Endothelial cell of umbilical vein (primary cell): ENCODE data around the gene RFK. TPM values are rescaled to one million over a fixed set of nuclear protein-coding genes. Genes with fewer than 3 reads are reported as not detected.

Experiments
- BruUV-seq: library from RNA; stranded (reverse); fragments of 400-500 nt; replicated peaks from 2 replicates; lab custom pipeline; 2021; lab: Mats Ljungman, UMichigan
- CTCF ChIA-PET: fragments of 300-600, 350-600 bp; sonication (Branson Sonifier 250); formaldehyde crosslinking; loops from one replicate; lab custom pipeline; 2021; ENCODE audit warnings: antibody characterized with exemption, inconsistent platforms; lab: Charles Lee
- POLR2A ChIA-PET: fragments of 300-600, 350-600 bp; sonication (Branson Sonifier 250); formaldehyde crosslinking; loops from one replicate; lab custom pipeline; 2021; ENCODE audit warnings: antibody characterized with exemption, inconsistent platforms; lab: Charles Lee
- DNase-seq: peaks from one replicate; pipeline ENCODE4 v3.0.0-alpha.2; 2011; ENCODE audit warnings: low read depth, low spot score
- FAIRE-seq: peaks from 2 replicates; lab custom pipeline; 2011; peaks lifted over from hg19 to GRCh38; lab: Jason Lieb, UNC
- H2AFZ ChIP-seq: 2 replicates; pipeline ENCODE4 v1.6.0; 2012; ENCODE audit warnings: low read depth, low read length, control low read depth, inconsistent platforms
- H3K27ac ChIP-seq: 2 replicates; pipeline ENCODE4 v1.5.1; 2011; ENCODE audit warnings: low read depth, mild to moderate bottlenecking, control low read depth, low read length, moderate library complexity; ENCODE audit not compliant: insufficient read depth
- H3K27me3 ChIP-seq, 2 experiments: 2 replicates each; pipeline versions ENCODE4 v1.6.0 to v1.6.1; 2011; ENCODE audit warnings: low read length in 2 of 2, mixed read lengths in 1 of 2; ENCODE audit not compliant: control insufficient read depth in 2 of 2, insufficient read depth in 2 of 2
- H3K36me3 ChIP-seq, 2 experiments: 2 replicates in 1 of 2; 3 replicates in 1 of 2; pipeline ENCODE4 v1.5.1; 2011; ENCODE audit warnings: low read length in 2 of 2, mild to moderate bottlenecking in 1 of 2, moderate library complexity in 1 of 2; ENCODE audit not compliant: control insufficient read depth in 2 of 2, insufficient read depth in 2 of 2; ENCODE audit errors: extremely low read depth in 1 of 2
- H3K4me1 ChIP-seq: 3 replicates; pipeline ENCODE4 v1.5.1; 2011; ENCODE audit warnings: mild to moderate bottlenecking, low read length; ENCODE audit not compliant: control insufficient read depth, insufficient read depth; ENCODE audit errors: extremely low read depth
- H3K4me2 ChIP-seq: 2 replicates; pipeline ENCODE4 v1.6.1; 2011; ENCODE audit warnings: low read length, control low read depth, mixed read lengths; ENCODE audit not compliant: insufficient read depth
- H3K4me3 ChIP-seq, 3 experiments: fragments of 200-600 bp in 1 of 3; sonication (generic), shearing (Covaris generic) in 1 of 3; replicated peaks in 1 of 3; 2 replicates each; pipeline ENCODE4 v1.5.1; 2011 to 2016; ENCODE audit warnings: control low read depth in 3 of 3, low read length in 3 of 3, mild to moderate bottlenecking in 2 of 3, inconsistent platforms in 1 of 3, low read depth in 1 of 3, moderate library complexity in 1 of 3; ENCODE audit not compliant: insufficient read depth in 1 of 3
- H3K79me2 ChIP-seq: 2 replicates; pipeline ENCODE4 v1.6.0; 2012; ENCODE audit warnings: low read length, inconsistent platforms; ENCODE audit not compliant: control insufficient read depth, insufficient read depth
- H3K9ac ChIP-seq: replicated peaks from 2 replicates; pipeline ENCODE3; 2011; ENCODE audit warnings: low read length, control low read depth; ENCODE audit not compliant: insufficient read depth; ENCODE audit errors: extremely low read depth
- H3K9me1 ChIP-seq: replicated peaks from 3 replicates; pipeline ENCODE4 v1.6.0; 2011; ENCODE audit warnings: mild to moderate bottlenecking, low read length; ENCODE audit not compliant: control insufficient read depth, insufficient read depth; ENCODE audit errors: extremely low read depth
- H3K9me3 ChIP-seq: replicated peaks from 2 replicates; pipeline ENCODE4 v1.5.1; 2012; ENCODE audit warnings: low read length, inconsistent platforms; ENCODE audit not compliant: control insufficient read depth, insufficient read depth
- H4K20me1 ChIP-seq: replicated peaks from 2 replicates; pipeline ENCODE3; 2011; ENCODE audit warnings: mild to moderate bottlenecking, low read length; ENCODE audit not compliant: control insufficient read depth, insufficient read depth; ENCODE audit errors: extremely low read depth
- CTCF ChIP-seq, 2 donors: IDR thresholded peaks; 1 replicate in 1 of 2; 2 replicates in 1 of 2; pipeline ENCODE4 v1.5.1; 2011; ENCODE audit warnings: low read length in 2 of 2, mild to moderate bottlenecking in 2 of 2, moderate library complexity in 2 of 2, control low read depth in 1 of 2, inconsistent platforms in 1 of 2, low read depth in 1 of 2; ENCODE audit not compliant: insufficient read depth in 1 of 2; ENCODE audit errors: extremely low read depth in 1 of 2
- EZH2 ChIP-seq: IDR thresholded peaks from 2 replicates; pipeline ENCODE4 v1.6.1; 2012; ENCODE audit warnings: borderline replicate concordance, low read depth, mild to moderate bottlenecking, moderate library complexity, low read length, inconsistent platforms; ENCODE audit not compliant: severe bottlenecking
- FOS ChIP-seq: IDR thresholded peaks from 2 replicates; pipeline ENCODE4 v1.6.1; 2011; ENCODE audit warnings: mild to moderate bottlenecking, low read length, moderate library complexity, borderline replicate concordance; ENCODE audit not compliant: insufficient read depth
- GATA2 ChIP-seq: IDR thresholded peaks from 2 replicates; pipeline ENCODE4 v1.7.0; 2011; ENCODE audit warnings: low read depth, mild to moderate bottlenecking, moderate library complexity, mixed read lengths, low read length; ENCODE audit not compliant: insufficient read length, insufficient read depth
- JUN ChIP-seq: IDR thresholded peaks from 2 replicates; pipeline ENCODE4 v1.6.1; 2011; ENCODE audit warnings: borderline replicate concordance, low read depth; ENCODE audit not compliant: insufficient read length, insufficient read depth
- MAX ChIP-seq: IDR thresholded peaks from 2 replicates; pipeline ENCODE4 v1.6.1; 2011; ENCODE audit not compliant: insufficient read depth, insufficient read length
- MYC ChIP-seq: IDR thresholded peaks from one replicate; pipeline ENCODE4 v1.6.1; 2011; ENCODE audit warnings: mild to moderate bottlenecking, low read depth, low read length
- POLR2A ChIP-seq: IDR thresholded peaks from 2 replicates; pipeline ENCODE4 v1.6.1; 2012; ENCODE audit warnings: low read depth, mild to moderate bottlenecking, control low read depth, low read length
- POLR2AphosphoS5 ChIP-seq: IDR thresholded peaks from 2 replicates; pipeline ENCODE4 v1.6.1; 2012; ENCODE audit warnings: low read depth, mild to moderate bottlenecking, control low read depth, low read length, moderate library complexity; ENCODE audit not compliant: insufficient read depth
- dilution Hi-C: fragments of 300-500 bp; cut with MboI; formaldehyde crosslinking; loops from one replicate; pipeline ENCODE4 v1.15.0; 2019; ENCODE audit warnings: low sequenced_read_pairs; ENCODE audit not compliant: extremely low pct_ligation_motif_present
- intact Hi-C: fragments of 100-400 bp; cut with micrococcal nuclease; formaldehyde crosslinking; loops from one replicate; pipeline ENCODE4 v1.10.0; 2022
- polyA plus RNA-seq, 4 experiments: library from polyadenylated mRNA; depleted of rRNA in 3 of 4; stranded (reverse) in 3 of 4; unstranded in 1 of 4; fragments of >200 nt; gene quantifications; 2 replicates each; pipeline versions ENCODE4 v1.2.1 to v1.2.3, GENCODE V29; 2011 to 2012; ENCODE audit warnings: missing spikeins in 1 of 4
- total RNA-seq: library from RNA; stranded (reverse); gene quantifications from 2 replicates; pipeline ENCODE4 v1.2.3, GENCODE V29; 2021

RFK gene
- total and polyA plus RNA-seq, 2 donors (not counting 3 experiments of a cell fraction or from before 2014, with no cell fraction given): 18.1 to 32.9 TPM

GRCh38 chr9:76378367-76379073 lies 15.7 kb downstream of the RFK start:
- FAIRE-seq (no peak), DNase-seq (no peak)
- CTCF ChIA-PET: interaction anchor here (1.1 to 1.5 kb wide), 3 partner anchors 10 to 16 kb away, joined by 3 to 4 read pairs (median 3); partner anchors contain the start of gene RFK
- Histone ChIP-seq H3K27ac (no peak overlapping the region), H3K27me3 (no peaks in the 10 kb centered on the region), H2AFZ (no peak overlapping the region), H3K36me3 (no peaks in the 10 kb centered on the region), H3K9me3 (no peaks in the 10 kb centered on the region), H4K20me1 (no peaks in the 10 kb centered on the region), H3K4me2 (no peak overlapping the region), H3K4me1 (peaks cover 15% of the 10 kb centered on the region), H3K9me1 (no peaks in the 10 kb centered on the region), H3K9ac (no peak overlapping the region), H3K79me2 (no peaks in the 10 kb centered on the region), H3K4me3 (no peak overlapping the region)
- intact Hi-C loops (loop anchor here (10.0 kb wide), 1 partner anchor 164 kb away; no protein-coding TSS in a partner anchor), dilution Hi-C loops (no loop called here)
- BruUV-seq: no TSS peak
- POLR2A ChIA-PET: no interaction called here
- TF ChIP-seq FOS (no peak), GATA2 (no peak), POLR2A (no peak), POLR2AphosphoS5 (no peak), CTCF (IDR thresholded peaks at IDR 0.05; ENCODE audit: extremely low read depth in 1 of 2, insufficient read depth in 1 of 2, low read depth in 1 of 2, low read length in 2 of 2) (no peak), EZH2 (no peak), MYC (no peak), MAX (no peak), JUN (no peak)
